Dendritic cell treated with granulocyte-macrophage colony-stimulating factor and Interleukin-4, amounts not matched to agents 40 ng/mL and 50 ng/mL, for 4 days (primary cell): ENCODE results near the gene NAALADL2.
"Not testable (repeated sequence)": the region's sequence is repeated elsewhere in the genome, so short reads cannot be mapped to it uniquely, and the experiment has no call there.

Experiments used
- H3K27ac Mint-ChIP-seq: one replicate; pipeline ENCODE4 v1.8.0; 2022; ENCODE audit warnings: mild to moderate bottlenecking, mixed read lengths
- H3K27me3 Mint-ChIP-seq: one replicate; pipeline ENCODE4 v1.8.0; 2022; ENCODE audit warnings: mild to moderate bottlenecking, mixed read lengths
- H3K36me3 Mint-ChIP-seq: one replicate; pipeline ENCODE4 v1.8.0; 2022; ENCODE audit warnings: low read depth, mixed read lengths
- H3K4me1 Mint-ChIP-seq: one replicate; pipeline ENCODE4 v1.8.0; 2022; ENCODE audit warnings: low read depth, mixed read lengths
- H3K4me3 Mint-ChIP-seq: one replicate; pipeline ENCODE4 v1.8.0; 2022; ENCODE audit warnings: mild to moderate bottlenecking, moderate library complexity, mixed read lengths
- H3K9me3 Mint-ChIP-seq: one replicate; pipeline ENCODE4 v1.8.0; 2022; ENCODE audit warnings: mixed read lengths
- intact Hi-C: fragments of 100-400 bp; cut with micrococcal nuclease; formaldehyde crosslinking; loops from one replicate; pipeline ENCODE4 v1.15.0; 2022

Gene NAALADL2

GRCh38 chr3:175255698-175256097 lies 396.6 kb downstream of the NAALADL2 start:
- H3K27me3 Mint-ChIP-seq: no peaks in the 10 kb centered on the region
- H3K9me3 Mint-ChIP-seq: peaks cover 7% of the 10 kb centered on the region
- no peak overlapping the region for H3K4me3 Mint-ChIP-seq
- intact Hi-C loops: no loop called here
- no peak overlapping the region for H3K27ac Mint-ChIP-seq
- no peaks in the 10 kb centered on the region for H3K4me1 Mint-ChIP-seq
- no peaks in the 10 kb centered on the region for H3K36me3 Mint-ChIP-seq

DNA sequence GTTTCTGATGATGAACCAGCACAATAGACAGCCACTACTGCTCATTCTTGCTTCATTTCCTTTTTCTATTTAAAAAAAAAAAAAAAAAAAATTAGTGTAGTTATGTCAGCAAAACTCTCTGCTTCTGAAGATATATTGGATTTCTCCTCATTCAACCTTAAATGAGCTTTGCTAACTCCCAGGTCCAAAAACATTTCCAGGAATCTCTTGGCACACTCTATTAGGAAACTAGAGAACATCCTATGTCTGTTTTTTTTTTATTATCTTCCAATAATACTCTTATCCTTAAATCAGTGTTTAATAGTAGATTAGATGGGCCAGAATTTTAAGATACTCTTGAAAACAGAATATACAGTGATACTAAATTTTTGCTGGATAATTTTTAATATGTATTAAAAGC lies 398.0 kb downstream of the NAALADL2 start:
- no peak overlapping the region for H3K4me3 Mint-ChIP-seq
- H3K27ac Mint-ChIP-seq: no peak overlapping the region
- H3K27me3 Mint-ChIP-seq: no peaks in the 10 kb centered on the region
- H3K9me3 Mint-ChIP-seq: peaks cover 7% of the 10 kb centered on the region
- intact Hi-C loops: no loop called here
- no peaks in the 10 kb centered on the region for H3K4me1 Mint-ChIP-seq
- H3K36me3 Mint-ChIP-seq: no peaks in the 10 kb centered on the region

DNA sequence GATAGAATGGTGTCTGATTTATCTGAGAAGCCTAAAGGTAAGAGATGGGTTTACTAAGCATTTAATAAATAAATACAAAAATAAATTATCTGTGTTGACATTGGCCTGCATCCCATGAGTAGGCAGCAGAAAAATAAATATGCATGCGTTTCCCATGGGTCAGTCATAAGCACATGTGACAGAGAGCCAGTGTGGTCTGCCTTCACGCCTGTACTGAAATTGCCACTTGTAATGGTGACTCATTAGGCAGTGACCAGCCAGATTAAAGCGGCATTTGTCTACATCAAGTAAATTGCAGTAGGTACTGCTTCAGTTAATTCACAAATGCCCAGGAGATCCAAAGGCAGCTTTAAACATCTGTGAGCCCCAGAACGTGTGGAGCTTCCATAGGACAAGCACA lies 399.6 kb downstream of the NAALADL2 start:
- no peaks in the 10 kb centered on the region for H3K9me3 Mint-ChIP-seq
- no peak overlapping the region for H3K4me3 Mint-ChIP-seq
- intact Hi-C loops: no loop called here
- H3K36me3 Mint-ChIP-seq: no peaks in the 10 kb centered on the region
- H3K27ac Mint-ChIP-seq: no peak overlapping the region
- H3K27me3 Mint-ChIP-seq: no peaks in the 10 kb centered on the region
- H3K4me1 Mint-ChIP-seq: no peaks in the 10 kb centered on the region

DNA sequence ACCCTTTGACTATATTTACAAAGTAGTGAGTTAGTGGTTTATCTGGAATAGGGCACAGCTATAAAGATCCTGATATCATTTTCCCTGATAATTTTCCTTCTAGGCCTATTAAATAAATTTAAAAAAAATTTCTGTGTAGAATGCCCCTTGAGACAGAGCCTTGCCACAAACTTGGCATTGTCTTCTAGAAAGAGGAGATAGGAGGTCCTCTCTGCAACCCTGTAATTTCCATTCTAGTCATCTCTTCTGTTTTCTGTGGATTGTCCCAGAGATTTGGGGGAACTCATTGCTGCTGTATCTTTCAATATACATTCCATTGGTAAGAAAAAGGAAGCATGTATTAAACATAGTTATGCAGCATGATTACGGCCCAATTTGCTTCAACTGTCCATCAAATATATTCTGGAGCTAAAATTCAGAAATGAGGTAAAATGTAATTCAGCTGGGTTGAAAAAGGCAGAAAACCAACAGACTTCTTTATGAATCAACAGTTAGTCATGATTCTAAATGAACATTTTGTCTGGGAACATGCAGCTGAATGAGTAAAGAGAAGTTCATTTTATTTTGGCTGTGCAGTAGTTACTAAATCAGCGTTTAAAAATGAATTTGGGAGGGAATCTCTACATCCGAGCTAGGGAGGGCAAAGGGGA lies 401.1 kb downstream of the NAALADL2 start:
- H3K4me1 Mint-ChIP-seq: no peaks in the 10 kb centered on the region
- H3K4me3 Mint-ChIP-seq: no peak overlapping the region
- no peak overlapping the region for H3K27ac Mint-ChIP-seq
- intact Hi-C loops: no loop called here
- H3K36me3 Mint-ChIP-seq: no peaks in the 10 kb centered on the region
- H3K9me3 Mint-ChIP-seq: no peaks in the 10 kb centered on the region
- H3K27me3 Mint-ChIP-seq: no peaks in the 10 kb centered on the region

GRCh38 chr3:175266478-175266877 lies 407.3 kb downstream of the NAALADL2 start:
- intact Hi-C loops: no loop called here
- H3K4me1 Mint-ChIP-seq: no peaks in the 10 kb centered on the region
- H3K36me3 Mint-ChIP-seq: no peaks in the 10 kb centered on the region
- no peak overlapping the region for H3K4me3 Mint-ChIP-seq
- no peak overlapping the region for H3K27ac Mint-ChIP-seq
- no peaks in the 10 kb centered on the region for H3K9me3 Mint-ChIP-seq
- H3K27me3 Mint-ChIP-seq: no peaks in the 10 kb centered on the region

DNA sequence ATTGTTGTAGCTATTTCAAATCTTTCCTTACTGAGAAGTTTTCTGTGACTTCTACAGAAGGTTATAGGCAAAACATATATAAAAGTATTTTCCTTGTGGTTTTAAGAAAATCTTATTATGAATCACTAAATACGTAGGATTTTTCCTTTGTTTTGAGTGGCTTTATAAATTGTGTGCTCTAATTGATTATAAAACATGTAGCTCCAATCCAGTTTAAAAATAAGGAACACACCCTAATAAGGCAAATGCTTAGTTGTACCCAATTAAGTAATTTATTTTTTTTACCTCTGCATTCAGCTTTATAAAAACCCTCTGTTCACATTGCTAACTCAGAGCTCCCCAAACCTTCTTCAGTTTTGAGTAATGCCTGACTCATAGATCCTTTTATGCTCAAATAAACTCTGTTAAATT lies 408.0 kb downstream of the NAALADL2 start:
- no peak overlapping the region for H3K4me3 Mint-ChIP-seq
- no peak overlapping the region for H3K27ac Mint-ChIP-seq
- intact Hi-C loops: no loop called here
- no peaks in the 10 kb centered on the region for H3K4me1 Mint-ChIP-seq
- H3K36me3 Mint-ChIP-seq: no peaks in the 10 kb centered on the region
- no peaks in the 10 kb centered on the region for H3K27me3 Mint-ChIP-seq
- H3K9me3 Mint-ChIP-seq: no peaks in the 10 kb centered on the region

DNA sequence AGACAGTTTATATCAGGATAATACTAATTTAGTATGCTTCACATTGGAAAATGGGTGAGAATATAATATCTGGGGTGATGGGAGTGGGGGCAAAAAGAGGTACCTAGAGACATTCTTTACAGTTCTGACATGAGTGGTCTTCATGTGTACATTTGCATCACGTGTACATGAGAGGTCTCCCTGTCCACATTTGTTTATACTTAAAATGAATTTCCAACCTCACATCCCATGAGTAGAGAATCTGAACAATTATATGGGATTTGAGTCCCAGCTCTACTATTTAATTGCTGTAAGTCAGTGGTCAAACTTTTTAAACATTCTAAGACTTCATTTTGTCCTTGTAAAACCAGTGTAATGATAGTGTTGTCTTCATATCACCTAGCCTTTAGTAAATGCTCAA lies 408.4 kb downstream of the NAALADL2 start:
- H3K4me1 Mint-ChIP-seq: no peaks in the 10 kb centered on the region
- no peak overlapping the region for H3K27ac Mint-ChIP-seq
- H3K9me3 Mint-ChIP-seq: no peaks in the 10 kb centered on the region
- H3K4me3 Mint-ChIP-seq: no peak overlapping the region
- no peaks in the 10 kb centered on the region for H3K27me3 Mint-ChIP-seq
- intact Hi-C loops: no loop called here
- no peaks in the 10 kb centered on the region for H3K36me3 Mint-ChIP-seq

- H3K9me3 Mint-ChIP-seq: no peaks in the 10 kb centered on the region
- H3K4me1 Mint-ChIP-seq: no peaks in the 10 kb centered on the region
- intact Hi-C loops: no loop called here
Measured at GRCh38 chr3:175269394-175269793, 410.3 kb downstream of the NAALADL2 start.

DNA sequence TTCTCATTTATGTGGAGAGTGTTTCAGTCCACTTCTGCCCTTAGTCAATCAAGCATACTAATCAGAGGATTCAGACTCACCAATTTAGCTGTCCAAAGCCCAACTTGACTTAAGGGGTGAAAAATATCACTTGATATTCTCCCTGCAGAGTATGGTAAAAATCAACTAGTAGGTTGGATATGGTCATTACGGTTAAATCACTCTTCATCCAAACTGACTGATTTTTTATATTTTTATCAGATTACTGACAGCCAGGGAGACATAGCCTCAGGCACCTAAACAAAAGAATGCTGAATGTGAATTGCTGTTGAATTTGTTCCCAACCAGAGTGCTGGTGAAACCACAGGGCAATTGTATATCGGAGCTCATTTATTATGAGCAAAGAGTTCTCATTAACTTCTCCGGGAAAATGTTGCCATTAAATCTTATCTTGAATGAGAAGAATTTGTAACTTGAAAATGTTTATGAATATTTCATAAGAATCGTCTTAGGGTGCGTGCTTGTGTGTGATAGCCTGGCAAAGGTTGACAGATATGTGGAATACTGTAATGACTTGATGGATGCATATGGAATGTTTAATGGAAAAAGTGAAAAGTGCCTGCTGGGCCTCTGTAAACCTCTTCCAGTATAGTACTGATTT lies 411.2 kb downstream of the NAALADL2 start:
- Mint-ChIP-seq H3K4me3 (no peak overlapping the region), H3K4me1 (no peaks in the 10 kb centered on the region), H3K36me3 (no peaks in the 10 kb centered on the region), H3K27ac (no peak overlapping the region), H3K27me3 (no peaks in the 10 kb centered on the region), H3K9me3 (no peaks in the 10 kb centered on the region)
- intact Hi-C loops: no loop called here

More at GRCh38 chr3:175269394-175269793, 410.3 kb downstream of the NAALADL2 start:
- no peak overlapping the region for H3K4me3 Mint-ChIP-seq
- H3K27ac Mint-ChIP-seq: no peak overlapping the region
- H3K36me3 Mint-ChIP-seq: no peaks in the 10 kb centered on the region
- no peaks in the 10 kb centered on the region for H3K27me3 Mint-ChIP-seq

GRCh38 chr3:175270866-175271265 lies 411.7 kb downstream of the NAALADL2 start:
- Mint-ChIP-seq H3K27ac (no peak overlapping the region), H3K4me1 (no peaks in the 10 kb centered on the region), H3K4me3 (no peak overlapping the region), H3K36me3 (no peaks in the 10 kb centered on the region), H3K27me3 (no peaks in the 10 kb centered on the region), H3K9me3 (no peaks in the 10 kb centered on the region)
- intact Hi-C loops: no loop called here

GRCh38 chr3:175271465-175271864 lies 412.3 kb downstream of the NAALADL2 start:
- H3K27ac Mint-ChIP-seq, H3K4me3 Mint-ChIP-seq, H3K9me3 Mint-ChIP-seq, intact Hi-C loops, H3K4me1 Mint-ChIP-seq, H3K36me3 Mint-ChIP-seq, H3K27me3 Mint-ChIP-seq: not testable (repeated sequence)

DNA sequence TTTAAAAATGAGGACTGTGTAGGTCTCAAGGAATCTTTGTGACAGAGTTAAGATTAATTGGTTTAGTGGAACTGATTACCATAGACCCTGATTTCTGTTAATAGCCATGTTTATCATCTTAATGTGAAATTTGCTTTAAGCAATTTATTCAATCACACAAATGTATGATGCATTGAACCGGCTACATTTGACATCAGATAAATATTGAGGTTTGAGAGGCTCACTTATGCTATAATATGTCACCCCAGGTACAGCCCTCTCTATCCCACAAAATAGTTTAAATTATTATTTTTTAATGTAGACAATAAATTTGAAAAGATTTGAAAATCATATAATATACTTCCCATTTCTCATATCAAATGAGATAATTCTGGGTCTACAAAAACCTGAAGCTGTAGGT lies 413.3 kb downstream of the NAALADL2 start:
- no peaks in the 10 kb centered on the region for H3K36me3 Mint-ChIP-seq
- no peaks in the 10 kb centered on the region for H3K4me1 Mint-ChIP-seq
- intact Hi-C loops: no loop called here
- peaks cover 1% of the 10 kb centered on the region for H3K9me3 Mint-ChIP-seq
- H3K27me3 Mint-ChIP-seq: no peaks in the 10 kb centered on the region
- no peak overlapping the region for H3K4me3 Mint-ChIP-seq
- no peak overlapping the region for H3K27ac Mint-ChIP-seq

DNA sequence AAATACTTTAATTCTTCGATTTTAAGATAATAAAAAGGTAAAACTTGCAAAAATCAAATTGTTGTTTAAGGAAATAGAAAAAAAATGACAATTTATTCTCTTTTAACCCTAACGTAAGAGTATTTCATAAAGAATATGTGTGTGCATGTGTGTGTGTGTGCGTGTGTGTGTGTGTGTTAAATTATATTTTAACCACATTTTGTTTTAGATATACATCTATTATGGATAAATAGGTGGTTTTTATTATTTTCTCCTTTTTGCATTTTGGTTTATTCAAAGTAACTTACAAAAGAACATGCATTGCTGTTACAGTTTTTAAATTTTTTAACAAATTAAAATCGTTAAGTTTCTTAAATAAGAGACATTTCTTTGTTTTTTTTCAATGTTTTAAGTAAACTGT lies 414.4 kb downstream of the NAALADL2 start:
- intact Hi-C loops: no loop called here
- peaks cover 9% of the 10 kb centered on the region for H3K9me3 Mint-ChIP-seq
- H3K27ac Mint-ChIP-seq: no peak overlapping the region
- H3K36me3 Mint-ChIP-seq: no peaks in the 10 kb centered on the region
- H3K27me3 Mint-ChIP-seq: no peaks in the 10 kb centered on the region
- no peaks in the 10 kb centered on the region for H3K4me1 Mint-ChIP-seq
- H3K4me3 Mint-ChIP-seq: no peak overlapping the region

DNA sequence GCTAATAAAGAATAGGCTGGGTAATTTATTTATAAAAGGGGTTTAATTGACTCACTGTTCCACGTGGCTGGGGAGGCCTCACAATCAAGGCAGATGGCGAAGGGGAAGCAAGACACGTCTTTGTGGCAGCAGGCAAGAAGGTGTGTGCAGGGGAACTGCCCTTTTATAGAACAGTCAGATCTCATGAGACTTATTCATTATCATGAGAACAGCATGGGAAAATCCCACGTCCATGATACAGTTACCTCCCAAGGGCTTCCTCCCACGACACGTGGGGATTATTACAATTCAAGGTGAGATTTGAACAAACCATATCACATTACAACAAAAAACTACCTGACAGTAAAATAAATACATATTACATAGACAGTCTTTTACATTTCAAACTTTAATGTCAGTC lies 414.9 kb downstream of the NAALADL2 start:
- H3K36me3 Mint-ChIP-seq: no peaks in the 10 kb centered on the region
- intact Hi-C loops: no loop called here
- H3K27me3 Mint-ChIP-seq: no peaks in the 10 kb centered on the region
- no peak overlapping the region for H3K4me3 Mint-ChIP-seq
- no peak overlapping the region for H3K27ac Mint-ChIP-seq
- no peaks in the 10 kb centered on the region for H3K4me1 Mint-ChIP-seq
- H3K9me3 Mint-ChIP-seq: peaks cover 9% of the 10 kb centered on the region
